Osteoblast (primary cell): ENCODE data around the gene KCNG1. TPM values are rescaled to one million over a fixed set of nuclear protein-coding genes. Genes with fewer than 3 reads are reported as not detected.
A peak's percentile ranks its signal among the peaks of the same experiment; 100 is the strongest.

Experiments
- DNase-seq: peaks from one replicate; pipeline ENCODE4 v3.0.0; 2011; ENCODE audit warnings: low spot score, mixed read lengths; ENCODE audit not compliant: insufficient read length; ENCODE audit errors: missing footprints
- H2AFZ ChIP-seq: 2 replicates; pipeline ENCODE4 v1.6.0; 2011; ENCODE audit warnings: mild to moderate bottlenecking, low read length
- H3K27ac ChIP-seq: 2 replicates; pipeline ENCODE4 v1.5.1; 2011; ENCODE audit warnings: mild to moderate bottlenecking, low read depth, low read length, moderate library complexity
- H3K27me3 ChIP-seq: 2 replicates; pipeline ENCODE4 v1.6.0; 2012; ENCODE audit warnings: mild to moderate bottlenecking, control low read depth, inconsistent platforms, low read length, moderate library complexity; ENCODE audit not compliant: insufficient read depth
- H3K36me3 ChIP-seq: 2 replicates; pipeline ENCODE4 v1.5.1; 2011; ENCODE audit warnings: mild to moderate bottlenecking, low read length, control low read depth, moderate library complexity; ENCODE audit not compliant: insufficient read depth
- H3K4me1 ChIP-seq: 2 replicates; pipeline ENCODE4 v1.5.1; 2011; ENCODE audit warnings: mild to moderate bottlenecking, low read length, control low read depth, moderate library complexity; ENCODE audit not compliant: insufficient read depth
- H3K4me2 ChIP-seq: 2 replicates; pipeline ENCODE4 v1.6.0; 2011; ENCODE audit warnings: mild to moderate bottlenecking, low read length; ENCODE audit not compliant: insufficient read depth
- H3K4me3 ChIP-seq: fragments of 200-600 bp; sonication (generic); 3 replicates; pipeline ENCODE4 v1.5.1; 2012; ENCODE audit warnings: mild to moderate bottlenecking, low read length, inconsistent platforms; ENCODE audit not compliant: insufficient read depth
- H3K79me2 ChIP-seq: 2 replicates; pipeline ENCODE4 v1.6.0; 2012; ENCODE audit warnings: mild to moderate bottlenecking, low read length, control low read depth, inconsistent platforms; ENCODE audit not compliant: insufficient read depth
- H3K9me3 ChIP-seq: 2 replicates; pipeline ENCODE4 v1.5.1; 2011; ENCODE audit warnings: low read depth, low read length, control low read depth
- H4K20me1 ChIP-seq: 2 replicates; pipeline ENCODE4 v1.6.0; 2012; ENCODE audit warnings: mild to moderate bottlenecking, low read length, control low read depth; ENCODE audit not compliant: insufficient read depth
- total RNA-seq: library from RNA; depleted of rRNA; stranded (reverse); fragments of >200 nt; gene quantifications from 2 replicates; pipeline ENCODE4 v1.2.3, GENCODE V29; 2012
- TF ChIP-seq, protein P1 (sequence below): IDR thresholded peaks from 2 replicates; pipeline ENCODE4 v1.5.1; 2011; ENCODE audit warnings: mild to moderate bottlenecking, low read depth, low read length, moderate library complexity; ENCODE audit errors: extremely low read depth

The KCNG1 gene
- total RNA-seq, 1 donor: 16.3 TPM

DNA sequence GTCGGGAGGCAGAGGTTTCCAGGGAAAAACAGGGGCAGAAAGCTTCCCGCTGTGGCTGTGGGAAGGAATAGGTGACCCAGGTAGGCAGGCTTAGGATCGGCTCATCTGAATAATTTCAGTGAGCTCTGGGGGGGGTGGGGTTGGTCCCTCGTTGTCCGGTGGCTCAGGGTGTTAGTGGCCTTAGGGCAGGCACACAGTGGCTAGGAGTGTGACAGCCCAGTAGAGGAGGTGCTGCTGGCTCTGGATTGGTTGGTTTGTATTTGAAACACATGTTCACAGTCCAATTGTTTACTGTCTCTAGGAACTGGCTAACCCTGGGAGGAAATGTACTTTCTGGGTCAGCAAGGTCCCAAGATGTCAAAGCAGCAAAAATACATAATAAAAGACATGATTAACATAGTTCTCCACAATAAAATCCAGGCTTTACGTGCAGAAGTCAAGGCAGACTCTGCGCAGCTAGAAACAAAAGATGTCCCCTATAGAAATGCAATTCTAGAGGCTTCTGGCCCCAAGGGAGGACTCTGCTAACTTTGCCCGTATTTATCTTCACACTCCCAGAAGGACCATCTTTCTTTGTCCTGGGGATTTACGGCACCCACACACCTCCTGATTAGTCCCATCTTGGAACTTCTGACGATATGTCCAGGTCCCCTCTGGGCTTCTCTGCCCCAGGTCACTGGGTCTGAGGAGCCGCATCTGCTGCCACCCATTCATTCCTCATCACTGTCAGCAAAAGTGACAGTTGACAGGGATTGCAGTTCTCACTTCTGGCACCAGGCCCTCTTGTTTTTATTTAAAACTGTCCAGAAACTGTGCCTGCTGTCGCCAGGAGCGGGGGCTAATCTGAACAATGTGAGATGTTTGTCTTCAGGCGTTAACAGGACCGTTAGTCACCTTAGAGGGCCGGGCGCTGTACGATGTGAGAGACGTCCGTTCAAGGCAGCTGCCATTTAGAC lies 45.6 kb downstream of the KCNG1 start:
- H3K9me3 ChIP-seq: no peaks in the 10 kb centered on the region
- no peak for DNase-seq
- H3K27ac ChIP-seq: no peak overlapping the region
- TF ChIP-seq, protein P1, sequence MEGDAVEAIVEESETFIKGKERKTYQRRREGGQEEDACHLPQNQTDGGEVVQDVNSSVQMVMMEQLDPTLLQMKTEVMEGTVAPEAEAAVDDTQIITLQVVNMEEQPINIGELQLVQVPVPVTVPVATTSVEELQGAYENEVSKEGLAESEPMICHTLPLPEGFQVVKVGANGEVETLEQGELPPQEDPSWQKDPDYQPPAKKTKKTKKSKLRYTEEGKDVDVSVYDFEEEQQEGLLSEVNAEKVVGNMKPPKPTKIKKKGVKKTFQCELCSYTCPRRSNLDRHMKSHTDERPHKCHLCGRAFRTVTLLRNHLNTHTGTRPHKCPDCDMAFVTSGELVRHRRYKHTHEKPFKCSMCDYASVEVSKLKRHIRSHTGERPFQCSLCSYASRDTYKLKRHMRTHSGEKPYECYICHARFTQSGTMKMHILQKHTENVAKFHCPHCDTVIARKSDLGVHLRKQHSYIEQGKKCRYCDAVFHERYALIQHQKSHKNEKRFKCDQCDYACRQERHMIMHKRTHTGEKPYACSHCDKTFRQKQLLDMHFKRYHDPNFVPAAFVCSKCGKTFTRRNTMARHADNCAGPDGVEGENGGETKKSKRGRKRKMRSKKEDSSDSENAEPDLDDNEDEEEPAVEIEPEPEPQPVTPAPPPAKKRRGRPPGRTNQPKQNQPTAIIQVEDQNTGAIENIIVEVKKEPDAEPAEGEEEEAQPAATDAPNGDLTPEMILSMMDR: no peak
- peaks cover 6% of the 10 kb centered on the region for H3K27me3 ChIP-seq
- peak overlapping the region; percentile 6 for H3K4me2 ChIP-seq
- H4K20me1 ChIP-seq: no peaks in the 10 kb centered on the region
- H3K4me1 ChIP-seq: peaks cover 25% of the 10 kb centered on the region
- no peaks in the 10 kb centered on the region for H3K79me2 ChIP-seq
- H3K4me3 ChIP-seq: no peak overlapping the region
- peak overlapping the region; percentile 71 for H2AFZ ChIP-seq
- no peaks in the 10 kb centered on the region for H3K36me3 ChIP-seq

DNA sequence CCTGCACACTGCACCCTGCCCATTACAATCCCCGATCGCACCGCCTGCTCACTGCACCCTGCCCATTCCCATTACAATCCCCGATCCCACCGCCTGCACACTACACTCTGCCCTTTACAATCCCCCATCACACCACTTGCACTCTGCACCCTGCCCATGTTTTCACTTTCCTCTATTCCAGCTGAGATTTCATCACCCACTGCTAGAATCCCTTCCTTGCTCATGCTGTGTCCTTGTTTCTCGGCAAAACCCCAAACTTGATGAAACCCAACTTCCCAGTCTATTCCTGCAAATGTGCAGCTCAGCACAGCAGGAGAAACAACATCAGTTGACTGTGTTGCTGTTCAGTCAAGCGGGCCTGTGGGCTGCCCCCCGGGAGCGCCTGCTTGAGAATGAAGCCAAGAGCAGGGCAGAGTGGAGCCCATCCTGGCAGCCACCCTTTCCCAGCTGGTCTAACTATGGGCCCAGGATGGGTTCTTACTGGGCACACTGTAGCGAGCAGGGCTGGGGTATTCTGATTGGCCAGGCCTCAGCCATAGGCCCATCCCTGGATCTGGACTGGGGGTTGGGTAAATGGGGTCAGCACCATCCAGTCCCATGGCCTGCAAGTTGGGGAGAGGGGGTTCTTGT lies 47.1 kb downstream of the KCNG1 start:
- DNase-seq: no peak
- peaks cover 12% of the 10 kb centered on the region for H3K4me1 ChIP-seq
- H3K79me2 ChIP-seq: no peaks in the 10 kb centered on the region
- H3K27me3 ChIP-seq: peaks cover 6% of the 10 kb centered on the region
- H3K9me3 ChIP-seq: no peaks in the 10 kb centered on the region
- no peaks in the 10 kb centered on the region for H4K20me1 ChIP-seq
- H2AFZ ChIP-seq: no peak overlapping the region
- H3K4me3 ChIP-seq: no peak overlapping the region
- H3K36me3 ChIP-seq: no peaks in the 10 kb centered on the region
- TF ChIP-seq, protein P1: no peak
- no peak overlapping the region for H3K4me2 ChIP-seq
- no peak overlapping the region for H3K27ac ChIP-seq

GRCh38 chr20:50969912-50970311 lies 53.0 kb downstream of the KCNG1 start:
- no peaks in the 10 kb centered on the region for H4K20me1 ChIP-seq
- no peak for DNase-seq
- H3K79me2 ChIP-seq: no peaks in the 10 kb centered on the region

More at GRCh38 chr20:50969912-50970311, 53.0 kb downstream of the KCNG1 start:
- no peaks in the 10 kb centered on the region for H3K4me1 ChIP-seq
- H2AFZ ChIP-seq: no peak overlapping the region
- TF ChIP-seq, protein P1: no peak
- H3K36me3 ChIP-seq: no peaks in the 10 kb centered on the region
- peaks cover 3% of the 10 kb centered on the region for H3K27me3 ChIP-seq
- H3K4me2 ChIP-seq: no peak overlapping the region
- no peak overlapping the region for H3K27ac ChIP-seq
- H3K9me3 ChIP-seq: no peaks in the 10 kb centered on the region
- H3K4me3 ChIP-seq: no peak overlapping the region
